Astrocyte of the spinal cord (primary cell): ENCODE measurements around the gene CLASRP.
A peak's percentile ranks its signal among the peaks of the same experiment; 100 is the strongest.

Experiments used
- DNase-seq: peaks from one replicate; pipeline ENCODE4 v3.0.0; 2011; ENCODE audit warnings: low read depth, low spot score
- H3K4me3 ChIP-seq: 2 replicates; pipeline ENCODE4 v1.5.1; 2011; ENCODE audit warnings: low read depth, mild to moderate bottlenecking, low read length, moderate library complexity
- in situ Hi-C: cut with HindIII; loops from 2 replicates; pipeline ENCODE4 v1.10.0; 2017; ENCODE audit warnings: low sequenced_read_pairs
- TF ChIP-seq, protein P1 (sequence below): IDR thresholded peaks from 2 replicates; pipeline ENCODE4 v1.5.1; 2012; ENCODE audit warnings: low read depth, mild to moderate bottlenecking, low read length, inconsistent platforms

The CLASRP gene

DNA sequence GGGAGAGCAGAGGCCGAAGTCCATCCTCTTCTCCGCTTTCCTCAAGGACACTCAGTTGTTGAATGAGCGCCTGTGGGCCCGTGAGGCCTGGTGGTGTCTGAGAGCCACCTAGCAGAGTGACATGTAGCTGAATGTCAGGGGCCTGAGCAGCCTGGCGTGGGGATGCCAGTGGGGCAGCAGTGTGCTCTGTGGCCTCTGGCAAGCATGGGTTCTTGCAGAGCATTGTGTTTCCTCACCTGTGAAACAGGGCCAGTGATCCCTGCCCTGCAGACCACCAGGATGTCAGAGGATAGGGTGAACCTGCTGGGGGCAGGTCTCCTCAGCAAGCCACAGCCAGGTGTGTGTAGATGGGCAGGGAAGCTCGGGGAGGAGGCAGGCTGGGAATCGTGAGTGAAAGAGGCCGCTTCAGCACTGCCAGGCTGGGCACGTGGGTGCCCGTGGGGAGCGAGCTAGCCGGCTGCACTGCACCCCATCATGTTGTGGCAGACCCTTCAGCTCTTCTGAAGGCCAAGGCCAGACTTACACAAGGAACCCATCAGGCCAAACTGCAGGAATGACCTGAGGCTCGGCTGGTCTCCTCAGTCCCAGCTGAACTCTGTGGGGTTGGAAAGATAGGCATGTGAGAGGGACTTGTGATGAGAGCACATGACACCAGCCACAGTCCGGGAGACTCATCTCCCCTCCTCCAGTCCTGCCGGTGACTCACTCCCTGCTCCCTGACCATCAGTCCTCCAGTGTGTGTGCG is 59.1 kb downstream of the CLASRP start:
- in situ Hi-C loops: no loop called here
- TF ChIP-seq, protein P1, sequence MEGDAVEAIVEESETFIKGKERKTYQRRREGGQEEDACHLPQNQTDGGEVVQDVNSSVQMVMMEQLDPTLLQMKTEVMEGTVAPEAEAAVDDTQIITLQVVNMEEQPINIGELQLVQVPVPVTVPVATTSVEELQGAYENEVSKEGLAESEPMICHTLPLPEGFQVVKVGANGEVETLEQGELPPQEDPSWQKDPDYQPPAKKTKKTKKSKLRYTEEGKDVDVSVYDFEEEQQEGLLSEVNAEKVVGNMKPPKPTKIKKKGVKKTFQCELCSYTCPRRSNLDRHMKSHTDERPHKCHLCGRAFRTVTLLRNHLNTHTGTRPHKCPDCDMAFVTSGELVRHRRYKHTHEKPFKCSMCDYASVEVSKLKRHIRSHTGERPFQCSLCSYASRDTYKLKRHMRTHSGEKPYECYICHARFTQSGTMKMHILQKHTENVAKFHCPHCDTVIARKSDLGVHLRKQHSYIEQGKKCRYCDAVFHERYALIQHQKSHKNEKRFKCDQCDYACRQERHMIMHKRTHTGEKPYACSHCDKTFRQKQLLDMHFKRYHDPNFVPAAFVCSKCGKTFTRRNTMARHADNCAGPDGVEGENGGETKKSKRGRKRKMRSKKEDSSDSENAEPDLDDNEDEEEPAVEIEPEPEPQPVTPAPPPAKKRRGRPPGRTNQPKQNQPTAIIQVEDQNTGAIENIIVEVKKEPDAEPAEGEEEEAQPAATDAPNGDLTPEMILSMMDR: no peak
- no peak overlapping the region for H3K4me3 ChIP-seq
- DNase-seq: peak; percentile 91

DNA sequence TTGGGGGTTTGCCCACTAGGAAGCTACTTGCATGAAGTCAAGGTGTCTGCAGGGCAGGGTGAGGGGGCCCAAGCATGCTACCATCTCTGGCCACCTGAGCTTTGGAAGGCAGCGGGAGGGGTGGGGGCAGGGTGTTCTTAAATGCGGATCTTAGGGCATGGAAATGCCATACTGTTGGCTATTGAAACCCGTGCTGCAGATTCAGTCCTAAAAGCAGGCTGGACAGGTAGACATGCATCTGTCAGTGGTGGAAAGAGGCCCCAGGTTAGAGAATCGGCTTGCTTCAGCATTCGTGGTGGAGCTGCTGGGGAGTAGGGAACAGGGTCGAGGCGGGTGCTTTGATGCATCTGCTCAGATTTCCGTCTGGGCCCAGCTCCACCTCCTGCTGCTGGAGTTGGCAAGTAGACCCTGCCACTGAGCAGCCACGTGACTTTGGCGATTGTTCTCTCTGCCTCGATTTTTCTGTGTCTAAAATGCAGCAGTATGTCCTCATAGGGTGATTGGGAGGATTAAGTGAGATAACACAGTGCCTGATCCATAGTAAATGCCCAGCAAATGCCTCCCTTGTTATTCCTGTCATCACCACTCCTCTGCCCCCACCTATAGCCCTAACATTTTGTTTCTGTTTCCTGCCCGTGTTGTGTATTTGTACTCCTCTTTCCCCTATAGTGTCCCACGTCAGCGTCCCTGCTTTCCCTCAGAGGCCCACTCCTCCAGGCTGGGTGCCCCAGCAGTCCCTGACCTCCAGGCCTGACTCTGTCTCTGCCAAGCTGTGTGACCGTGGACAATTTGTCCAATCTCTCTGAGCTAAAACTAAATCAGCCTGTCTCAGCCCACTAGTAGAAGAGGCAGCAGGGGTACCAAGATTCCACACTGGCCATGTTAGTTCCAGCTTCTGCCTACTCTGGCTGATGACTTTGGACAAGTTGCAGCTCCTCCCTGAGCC is 59.9 kb downstream of the CLASRP start:
- in situ Hi-C loops: no loop called here
- TF ChIP-seq, protein P1: no peak
- H3K4me3 ChIP-seq: no peak overlapping the region
- peak; percentile 52 for DNase-seq

DNA sequence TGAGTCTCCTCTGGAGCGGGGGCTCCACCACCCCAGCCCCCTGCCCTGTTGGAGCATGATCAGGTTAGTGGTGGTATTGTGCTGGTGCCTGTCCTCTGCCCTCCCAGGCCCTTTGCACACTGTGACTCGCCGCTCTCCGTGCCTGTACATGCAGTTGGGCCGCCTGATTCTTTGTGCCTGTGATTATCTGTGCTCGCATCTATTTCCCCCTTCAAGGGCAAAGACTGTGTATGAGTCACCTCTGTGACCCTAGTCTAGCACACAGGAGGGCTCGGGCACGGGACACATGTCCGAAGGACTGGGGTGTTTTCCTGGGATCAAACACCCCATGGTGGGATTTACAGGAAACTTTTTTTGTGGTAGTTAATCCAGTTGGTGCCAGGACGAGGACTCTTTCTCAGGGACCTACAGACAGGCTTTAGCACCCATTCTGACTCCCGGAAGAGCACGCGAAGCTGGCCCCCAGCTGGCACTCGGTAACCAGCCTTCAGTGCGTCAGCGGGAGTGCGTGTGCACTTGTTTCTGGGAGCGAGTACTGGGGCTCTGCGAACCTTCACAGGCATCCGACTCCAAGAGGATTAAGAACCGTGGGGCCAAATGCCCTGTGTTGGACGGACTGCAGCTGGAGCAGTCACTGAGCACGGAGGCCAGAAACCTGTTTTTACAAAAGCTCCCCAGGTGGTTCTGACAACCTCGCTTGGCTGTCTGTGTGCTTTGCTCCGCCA is 60.8 kb downstream of the CLASRP start:
- no peak overlapping the region for H3K4me3 ChIP-seq
- in situ Hi-C loops: no loop called here
- TF ChIP-seq, protein P1: no peak
- no peak for DNase-seq

DNA sequence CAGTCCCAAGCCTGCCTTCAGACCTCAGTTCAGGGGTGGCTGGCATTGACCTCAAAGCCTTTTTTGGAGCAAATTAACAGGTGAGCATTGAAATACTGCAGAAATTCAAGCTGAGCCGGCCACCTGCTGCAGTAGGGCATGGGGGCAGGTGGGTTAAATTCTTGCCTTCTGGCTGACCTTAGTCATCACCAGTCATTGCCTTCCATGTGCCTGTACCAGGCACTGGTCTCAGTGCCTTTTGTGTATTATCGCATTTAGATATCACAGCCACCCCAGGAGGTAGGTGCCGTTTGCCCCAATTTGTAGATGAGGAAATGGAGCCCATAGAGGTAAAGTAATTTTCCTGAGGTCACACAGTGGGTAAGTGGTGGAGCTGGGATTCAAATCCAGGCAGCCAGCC is 61.4 kb downstream of the CLASRP start:
- no peak overlapping the region for H3K4me3 ChIP-seq
- TF ChIP-seq, protein P1: no peak
- in situ Hi-C loops: no loop called here
- DNase-seq: no peak

DNA sequence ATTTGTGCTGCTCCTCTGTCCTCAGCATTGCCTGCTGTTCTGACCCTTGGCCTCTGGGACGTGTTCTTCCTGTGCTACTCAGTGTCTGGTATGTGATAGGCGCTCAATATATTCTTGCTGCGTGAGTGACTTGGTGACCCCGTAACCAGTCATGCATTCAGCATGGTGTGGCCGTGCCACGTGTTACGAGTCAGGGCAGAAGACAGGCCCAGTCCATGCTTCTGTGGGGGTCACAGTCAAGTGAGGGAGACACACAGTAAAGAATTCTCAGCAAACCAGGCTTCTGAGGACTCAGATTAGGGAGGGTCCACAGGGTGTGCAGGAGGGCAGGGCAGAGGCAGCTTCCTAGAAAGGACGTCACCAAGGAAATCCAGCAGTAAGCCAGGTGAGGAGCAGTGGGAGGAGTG is 62.0 kb downstream of the CLASRP start:
- H3K4me3 ChIP-seq: no peak overlapping the region
- DNase-seq: no peak
- in situ Hi-C loops: no loop called here
- TF ChIP-seq, protein P1: no peak

DNA sequence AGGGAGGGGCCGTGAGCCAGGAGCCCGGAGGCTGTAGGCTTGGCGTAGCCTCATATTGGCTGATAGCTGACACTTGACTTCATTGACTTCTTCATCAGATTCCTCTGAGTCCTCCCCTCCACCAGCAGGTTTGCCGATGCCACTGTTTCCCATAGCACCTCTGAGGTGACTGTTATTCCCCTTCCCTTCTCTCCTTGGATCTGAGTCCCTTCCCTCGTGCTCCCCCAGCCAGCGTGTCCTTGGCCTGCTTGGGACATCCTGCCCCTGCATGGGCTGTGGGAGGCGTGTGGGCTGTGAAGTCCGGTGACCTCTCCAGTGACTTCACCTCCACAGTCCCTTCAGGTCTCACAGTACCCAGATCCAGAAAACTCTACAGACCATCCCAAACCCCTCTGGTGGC is 63.0 kb downstream of the CLASRP start:
- H3K4me3 ChIP-seq: no peak overlapping the region
- in situ Hi-C loops: no loop called here
- DNase-seq: no peak
- TF ChIP-seq, protein P1: no peak
